Stimulated activated CD4-positive, alpha-beta T cell treated with anti-CD3 and anti-CD28 coated beads, Interleukin-15, amount 100 ng/mL, for 1 hour (primary cell): Measurements from ENCODE around the gene FHL2.
A peak's percentile ranks its signal among the peaks of the same experiment; 100 is the strongest.
"Not testable (repeated sequence)": the region's sequence is repeated elsewhere in the genome, so short reads cannot be mapped to it uniquely, and the experiment has no call there.

Experiments used
- DNase-seq, 2 donors: peaks; one replicate each; pipeline ENCODE4 v3.0.0-alpha.2; 2020; ENCODE audit warnings: low read depth in 1 of 2, low spot score in 1 of 2

FHL2 gene

GRCh38 chr2:105398336-105399206 lies at the start of gene FHL2:
Gene FHL2, minus strand, starts transcription at chr2:105399051. Its CDS starts 12,535 bp downstream, at chr2:105386516.
- peak; percentile 29 to 52 for DNase-seq

GRCh38 chr2:105447476-105447875 lies 48.6 kb upstream of the FHL2 start:
- no peak for DNase-seq

- no peak for DNase-seq
These were observed 47.6 kb upstream of the FHL2 start for GRCh38 chr2:105446501-105446900.

GRCh38 chr2:105445976-105446375 lies 47.1 kb upstream of the FHL2 start:
- no peak for DNase-seq

- no peak for DNase-seq
These were observed 46.6 kb upstream of the FHL2 start for GRCh38 chr2:105445498-105445897.

GRCh38 chr2:105443617-105444598 lies 45.1 kb upstream of the FHL2 start:
- no peak for DNase-seq

GRCh38 chr2:105442721-105443120 lies 43.9 kb upstream of the FHL2 start:
- DNase-seq = no peak

- no peak for DNase-seq
These were observed 43.2 kb upstream of the FHL2 start for GRCh38 chr2:105442056-105442455.

GRCh38 chr2:105439141-105439540 lies 40.3 kb upstream of the FHL2 start:
- no peak for DNase-seq

GRCh38 chr2:105438104-105438929 lies 39.5 kb upstream of the FHL2 start:
- no peak for DNase-seq

GRCh38 chr2:105437708-105438103 lies 38.9 kb upstream of the FHL2 start:
- no peak for DNase-seq

GRCh38 chr2:105432749-105433148 lies 33.9 kb upstream of the FHL2 start:
- no peak for DNase-seq

GRCh38 chr2:105432044-105432399 lies 33.2 kb upstream of the FHL2 start:
- DNase-seq = no peak

GRCh38 chr2:105431367-105432043 lies 32.7 kb upstream of the FHL2 start:
- no peak for DNase-seq

- no peak for DNase-seq
These were observed 29.7 kb upstream of the FHL2 start for GRCh38 chr2:105428387-105429018.

GRCh38 chr2:105427485-105427884 lies 28.6 kb upstream of the FHL2 start:
- no peak for DNase-seq

GRCh38 chr2:105426626-105427292 lies 27.9 kb upstream of the FHL2 start:
- no peak for DNase-seq

- no peak for DNase-seq
These were observed 27.2 kb upstream of the FHL2 start for GRCh38 chr2:105425936-105426625.

- not testable (repeated sequence) for DNase-seq
These were observed 26.0 kb upstream of the FHL2 start for GRCh38 chr2:105424836-105425235.
